ENCODE data around the gene ARHGAP26.

- no peak for TF ChIP-seq CTCF (IDR thresholded peaks at IDR 0.05; ENCODE audit: low read depth, low read length, poor library complexity, severe bottlenecking)
- TF ChIP-seq EZH2phosphoT487 (IDR thresholded peaks at IDR 0.05; ENCODE audit: borderline replicate concordance, low read length): no peak
Measured at GRCh38 chr5:143094087-143094521, 323.9 kb downstream of the ARHGAP26 start.

Data from DOHH2 (cell line).